Measurements from ENCODE around the gene GNL1.

The GNL1 gene

DNA sequence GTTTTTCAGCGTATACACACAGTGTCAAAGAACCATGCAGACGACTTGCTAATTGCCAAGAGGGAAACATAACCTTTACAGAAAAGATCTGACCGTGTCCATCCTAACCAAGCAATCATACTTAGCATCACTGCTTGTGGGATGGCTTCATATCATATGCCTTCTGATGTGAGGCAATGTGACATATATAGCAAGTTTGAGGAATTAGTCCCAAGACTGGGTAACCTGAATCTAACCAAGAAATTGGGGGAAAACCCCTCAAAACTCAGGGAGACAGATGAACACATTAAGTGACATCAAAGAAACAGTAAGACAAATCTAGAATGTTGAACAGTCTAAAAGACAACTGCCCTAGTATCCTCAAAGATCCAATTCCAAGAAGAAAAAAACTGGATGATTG lies 18.4 kb downstream of the GNL1 start (continued):
- TF ChIP-seq, protein P1, sequence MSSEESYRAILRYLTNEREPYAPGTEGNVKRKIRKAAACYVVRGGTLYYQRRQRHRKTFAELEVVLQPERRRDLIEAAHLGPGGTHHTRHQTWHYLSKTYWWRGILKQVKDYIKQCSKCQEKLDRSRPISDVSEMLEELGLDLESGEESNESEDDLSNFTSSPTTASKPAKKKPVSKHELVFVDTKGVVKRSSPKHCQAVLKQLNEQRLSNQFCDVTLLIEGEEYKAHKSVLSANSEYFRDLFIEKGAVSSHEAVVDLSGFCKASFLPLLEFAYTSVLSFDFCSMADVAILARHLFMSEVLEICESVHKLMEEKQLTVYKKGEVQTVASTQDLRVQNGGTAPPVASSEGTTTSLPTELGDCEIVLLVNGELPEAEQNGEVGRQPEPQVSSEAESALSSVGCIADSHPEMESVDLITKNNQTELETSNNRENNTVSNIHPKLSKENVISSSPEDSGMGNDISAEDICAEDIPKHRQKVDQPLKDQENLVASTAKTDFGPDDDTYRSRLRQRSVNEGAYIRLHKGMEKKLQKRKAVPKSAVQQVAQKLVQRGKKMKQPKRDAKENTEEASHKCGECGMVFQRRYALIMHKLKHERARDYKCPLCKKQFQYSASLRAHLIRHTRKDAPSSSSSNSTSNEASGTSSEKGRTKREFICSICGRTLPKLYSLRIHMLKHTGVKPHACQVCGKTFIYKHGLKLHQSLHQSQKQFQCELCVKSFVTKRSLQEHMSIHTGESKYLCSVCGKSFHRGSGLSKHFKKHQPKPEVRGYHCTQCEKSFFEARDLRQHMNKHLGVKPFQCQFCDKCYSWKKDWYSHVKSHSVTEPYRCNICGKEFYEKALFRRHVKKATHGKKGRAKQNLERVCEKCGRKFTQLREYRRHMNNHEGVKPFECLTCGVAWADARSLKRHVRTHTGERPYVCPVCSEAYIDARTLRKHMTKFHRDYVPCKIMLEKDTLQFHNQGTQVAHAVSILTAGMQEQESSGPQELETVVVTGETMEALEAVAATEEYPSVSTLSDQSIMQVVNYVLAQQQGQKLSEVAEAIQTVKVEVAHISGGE (tag by site-specific recombination; conservative IDR thresholded peaks at IDR 0.05; ENCODE audit: low read depth) = no peak
- TF ChIP-seq, protein P2, sequence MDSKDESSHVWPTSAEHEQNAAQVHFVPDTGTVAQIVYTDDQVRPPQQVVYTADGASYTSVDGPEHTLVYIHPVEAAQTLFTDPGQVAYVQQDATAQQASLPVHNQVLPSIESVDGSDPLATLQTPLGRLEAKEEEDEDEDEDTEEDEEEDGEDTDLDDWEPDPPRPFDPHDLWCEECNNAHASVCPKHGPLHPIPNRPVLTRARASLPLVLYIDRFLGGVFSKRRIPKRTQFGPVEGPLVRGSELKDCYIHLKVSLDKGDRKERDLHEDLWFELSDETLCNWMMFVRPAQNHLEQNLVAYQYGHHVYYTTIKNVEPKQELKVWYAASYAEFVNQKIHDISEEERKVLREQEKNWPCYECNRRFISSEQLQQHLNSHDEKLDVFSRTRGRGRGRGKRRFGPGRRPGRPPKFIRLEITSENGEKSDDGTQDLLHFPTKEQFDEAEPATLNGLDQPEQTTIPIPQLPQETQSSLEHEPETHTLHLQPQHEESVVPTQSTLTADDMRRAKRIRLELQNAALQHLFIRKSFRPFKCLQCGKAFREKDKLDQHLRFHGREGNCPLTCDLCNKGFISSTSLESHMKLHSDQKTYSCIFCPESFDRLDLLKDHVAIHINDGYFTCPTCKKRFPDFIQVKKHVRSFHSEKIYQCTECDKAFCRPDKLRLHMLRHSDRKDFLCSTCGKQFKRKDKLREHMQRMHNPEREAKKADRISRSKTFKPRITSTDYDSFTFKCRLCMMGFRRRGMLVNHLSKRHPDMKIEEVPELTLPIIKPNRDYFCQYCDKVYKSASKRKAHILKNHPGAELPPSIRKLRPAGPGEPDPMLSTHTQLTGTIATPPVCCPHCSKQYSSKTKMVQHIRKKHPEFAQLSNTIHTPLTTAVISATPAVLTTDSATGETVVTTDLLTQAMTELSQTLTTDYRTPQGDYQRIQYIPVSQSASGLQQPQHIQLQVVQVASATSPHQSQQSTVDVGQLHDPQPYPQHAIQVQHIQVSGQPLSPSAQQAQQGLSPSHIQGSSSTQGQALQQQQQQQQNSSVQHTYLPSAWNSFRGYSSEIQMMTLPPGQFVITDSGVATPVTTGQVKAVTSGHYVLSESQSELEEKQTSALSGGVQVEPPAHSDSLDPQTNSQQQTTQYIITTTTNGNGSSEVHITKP (tag by site-specific recombination; IDR thresholded peaks at IDR 0.05) = no peak

DNA sequence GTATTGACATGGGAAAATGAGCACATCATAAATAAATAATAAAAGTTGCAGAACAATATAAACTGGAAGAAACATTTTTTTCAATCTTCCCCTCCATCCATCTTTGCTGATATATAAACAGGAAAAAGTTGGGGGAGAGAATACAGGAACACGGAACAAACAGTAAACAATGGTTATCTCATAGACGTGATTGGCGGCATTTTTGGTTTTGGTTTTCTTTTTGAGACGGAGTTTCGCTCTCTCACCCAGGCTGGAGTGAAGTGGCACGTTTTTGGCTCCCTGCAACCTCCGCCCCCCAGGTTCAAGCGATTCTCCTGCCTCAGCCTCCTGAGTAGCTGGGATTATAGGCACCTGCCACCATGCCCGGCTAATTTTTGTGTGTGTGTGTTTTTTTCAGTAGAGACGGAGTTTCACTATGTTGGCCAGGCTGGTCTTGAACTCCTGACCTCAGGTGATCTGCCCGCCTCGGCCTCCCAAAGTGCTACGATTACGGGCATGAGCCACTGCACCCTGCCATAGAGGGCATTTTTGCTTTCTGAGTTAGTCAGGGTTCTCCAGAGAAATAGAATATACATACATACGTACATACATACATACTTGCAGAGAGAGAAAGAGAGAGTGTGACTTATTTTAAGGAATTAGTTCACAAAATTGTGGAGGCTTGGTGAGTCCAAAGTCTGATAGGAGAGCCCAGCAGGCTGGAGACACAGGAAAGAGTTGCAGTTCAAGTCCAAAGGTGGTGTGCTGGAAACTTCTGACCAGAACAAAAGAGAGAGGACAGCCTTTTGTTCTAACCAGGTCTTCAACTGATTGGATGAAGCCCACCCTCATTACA lies 22.6 kb downstream of the GNL1 start:
- no peaks in the 10 kb centered on the region; a peak in 1 of 3 replicates for H3K36me3 ChIP-seq (ENCODE audit: control insufficient read depth in 2 of 2, insufficient read depth in 1 of 2, low read length in 2 of 2)
- no peaks in the 10 kb centered on the region for H3K9me3 ChIP-seq (ENCODE audit: control insufficient read depth, insufficient read depth, low read depth, low read length)
- H3K27ac ChIP-seq (ENCODE audit: extremely low read depth, low read depth, low read length) = no peak overlapping the region
- ChIA-PET CTCF (interaction anchor here (0.6 to 6.8 kb wide), 7 partner anchors 10 to 563 kb away, joined by 3 to 125 read pairs (median 10); no protein-coding TSS in a partner anchor), POLR2A (no interaction called here)
- TF ChIP-seq ZNF10 (tag by site-specific recombination; IDR thresholded peaks at IDR 0.05) (peak; percentile 31; the same call in 1 of the 2 replicates), ZNF19 (tag by site-specific recombination; IDR thresholded peaks at IDR 0.05; ENCODE audit: low read depth) (no peak), YY1 (tag by site-specific recombination; IDR thresholded peaks at IDR 0.05) (no peak), HOXC10 (CRISPR knock-in tag; IDR thresholded peaks at IDR 0.05) (no peak)
- H3K4me3 ChIP-seq (ENCODE audit: low read depth, low read length) = no peak overlapping the region
- no peaks in the 10 kb centered on the region for H3K4me1 ChIP-seq (ENCODE audit: control insufficient read depth, insufficient read depth, low read length)

DNA sequence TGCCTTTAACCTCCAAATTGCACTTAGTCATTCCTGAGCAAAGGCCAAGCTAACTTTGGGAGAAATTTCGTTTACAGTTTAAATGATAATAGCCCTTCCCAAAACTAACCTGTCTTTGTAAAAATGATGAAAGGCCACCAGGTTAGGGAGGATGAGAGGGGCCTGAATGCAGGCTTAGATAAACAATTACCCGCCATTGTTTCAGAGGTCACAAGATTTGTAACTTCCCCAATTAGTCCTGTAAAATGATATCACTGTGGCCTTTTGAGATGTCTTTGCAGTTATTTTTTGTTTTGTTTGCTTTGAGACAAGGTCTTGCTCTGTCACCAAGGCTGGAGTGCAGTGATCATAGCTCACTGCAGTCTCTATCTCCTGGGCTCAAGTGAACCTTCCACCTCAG lies 26.3 kb downstream of the GNL1 start:
- ChIA-PET CTCF (interaction anchor here (0.6 to 6.8 kb wide), 8 partner anchors 9 to 557 kb away, joined by 3 to 125 read pairs (median 6); no protein-coding TSS in a partner anchor), POLR2A (interaction anchor here (0.7 kb wide), 1 partner anchor 41 kb away, joined by 3 read pairs; the partner anchor contains the start of gene ABCF1)
- Histone ChIP-seq H3K4me3 (ENCODE audit: low read depth, low read length) (no peak overlapping the region), H3K9me3 (ENCODE audit: control insufficient read depth, insufficient read depth, low read depth, low read length) (no peaks in the 10 kb centered on the region), H3K27ac (ENCODE audit: extremely low read depth, low read depth, low read length) (no peak overlapping the region), H3K4me1 (ENCODE audit: control insufficient read depth, insufficient read depth, low read length) (no peaks in the 10 kb centered on the region), H3K36me3 (ENCODE audit: control insufficient read depth in 2 of 2, insufficient read depth in 1 of 2, low read length in 2 of 2) (no peaks in the 10 kb centered on the region)
- no peak for TF ChIP-seq GLI4 (tag by site-specific recombination; IDR thresholded peaks at IDR 0.05)
- TF ChIP-seq, protein P3, sequence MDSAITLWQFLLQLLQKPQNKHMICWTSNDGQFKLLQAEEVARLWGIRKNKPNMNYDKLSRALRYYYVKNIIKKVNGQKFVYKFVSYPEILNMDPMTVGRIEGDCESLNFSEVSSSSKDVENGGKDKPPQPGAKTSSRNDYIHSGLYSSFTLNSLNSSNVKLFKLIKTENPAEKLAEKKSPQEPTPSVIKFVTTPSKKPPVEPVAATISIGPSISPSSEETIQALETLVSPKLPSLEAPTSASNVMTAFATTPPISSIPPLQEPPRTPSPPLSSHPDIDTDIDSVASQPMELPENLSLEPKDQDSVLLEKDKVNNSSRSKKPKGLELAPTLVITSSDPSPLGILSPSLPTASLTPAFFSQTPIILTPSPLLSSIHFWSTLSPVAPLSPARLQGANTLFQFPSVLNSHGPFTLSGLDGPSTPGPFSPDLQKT (IDR thresholded peaks at IDR 0.05; ENCODE audit: borderline replicate concordance, low read depth, low read length) = no peak
- TF ChIP-seq, protein P4, sequence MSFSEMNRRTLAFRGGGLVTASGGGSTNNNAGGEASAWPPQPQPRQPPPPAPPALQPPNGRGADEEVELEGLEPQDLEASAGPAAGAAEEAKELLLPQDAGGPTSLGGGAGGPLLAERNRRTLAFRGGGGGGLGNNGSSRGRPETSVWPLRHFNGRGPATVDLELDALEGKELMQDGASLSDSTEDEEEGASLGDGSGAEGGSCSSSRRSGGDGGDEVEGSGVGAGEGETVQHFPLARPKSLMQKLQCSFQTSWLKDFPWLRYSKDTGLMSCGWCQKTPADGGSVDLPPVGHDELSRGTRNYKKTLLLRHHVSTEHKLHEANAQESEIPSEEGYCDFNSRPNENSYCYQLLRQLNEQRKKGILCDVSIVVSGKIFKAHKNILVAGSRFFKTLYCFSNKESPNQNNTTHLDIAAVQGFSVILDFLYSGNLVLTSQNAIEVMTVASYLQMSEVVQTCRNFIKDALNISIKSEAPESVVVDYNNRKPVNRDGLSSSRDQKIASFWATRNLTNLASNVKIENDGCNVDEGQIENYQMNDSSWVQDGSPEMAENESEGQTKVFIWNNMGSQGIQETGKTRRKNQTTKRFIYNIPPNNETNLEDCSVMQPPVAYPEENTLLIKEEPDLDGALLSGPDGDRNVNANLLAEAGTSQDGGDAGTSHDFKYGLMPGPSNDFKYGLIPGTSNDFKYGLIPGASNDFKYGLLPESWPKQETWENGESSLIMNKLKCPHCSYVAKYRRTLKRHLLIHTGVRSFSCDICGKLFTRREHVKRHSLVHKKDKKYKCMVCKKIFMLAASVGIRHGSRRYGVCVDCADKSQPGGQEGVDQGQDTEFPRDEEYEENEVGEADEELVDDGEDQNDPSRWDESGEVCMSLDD (tag by site-specific recombination; IDR thresholded peaks at IDR 0.05) = no peak
- TF ChIP-seq ZNF664 (tag by site-specific recombination; IDR thresholded peaks at IDR 0.05) = no peak
- TF ChIP-seq ZNF510 (tag by site-specific recombination; IDR thresholded peaks at IDR 0.05; ENCODE audit: insufficient replicate concordance) = no peak
- TF ChIP-seq, protein P5, sequence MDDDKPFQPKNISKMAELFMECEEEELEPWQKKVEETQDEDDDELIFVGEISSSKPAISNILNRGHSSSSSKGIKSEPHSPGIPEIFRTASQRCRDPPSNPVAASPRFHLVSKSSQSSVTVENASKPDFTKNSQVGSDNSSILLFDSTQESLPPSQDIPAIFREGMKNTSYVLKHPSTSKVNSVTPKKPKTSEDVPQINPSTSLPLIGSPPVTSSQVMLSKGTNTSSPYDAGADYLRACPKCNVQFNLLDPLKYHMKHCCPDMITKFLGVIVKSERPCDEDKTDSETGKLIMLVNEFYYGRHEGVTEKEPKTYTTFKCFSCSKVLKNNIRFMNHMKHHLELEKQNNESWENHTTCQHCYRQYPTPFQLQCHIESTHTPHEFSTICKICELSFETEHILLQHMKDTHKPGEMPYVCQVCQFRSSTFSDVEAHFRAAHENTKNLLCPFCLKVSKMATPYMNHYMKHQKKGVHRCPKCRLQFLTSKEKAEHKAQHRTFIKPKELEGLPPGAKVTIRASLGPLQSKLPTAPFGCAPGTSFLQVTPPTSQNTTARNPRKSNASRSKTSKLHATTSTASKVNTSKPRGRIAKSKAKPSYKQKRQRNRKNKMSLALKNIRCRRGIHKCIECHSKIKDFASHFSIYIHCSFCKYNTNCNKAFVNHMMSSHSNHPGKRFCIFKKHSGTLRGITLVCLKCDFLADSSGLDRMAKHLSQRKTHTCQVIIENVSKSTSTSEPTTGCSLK (tag by site-specific recombination; IDR thresholded peaks at IDR 0.05) = no peak
- no peak for TF ChIP-seq ZNF610 (tag by site-specific recombination; IDR thresholded peaks at IDR 0.05; ENCODE audit: borderline replicate concordance)
- no peak for TF ChIP-seq ZNF791 (tag by site-specific recombination; IDR thresholded peaks at IDR 0.05)
- TF ChIP-seq FEZF1 (tag by site-specific recombination; IDR thresholded peaks at IDR 0.05) = no peak

All from HEK293 (cell line).